IPS DF 6.9 (cell line): ENCODE results near the gene ALDH1A2.

ENCODE experiments used
- DNase-seq: peaks from one replicate; pipeline ENCODE4 v3.0.0-alpha.2; 2013; ENCODE audit warnings: low read depth, low spot score
- H3K27ac ChIP-seq: one replicate; pipeline ENCODE4 v1.5.1; 2013; ENCODE audit warnings: low read length, control low read depth
- H3K27me3 ChIP-seq: 2 replicates; pipeline ENCODE4 v1.6.1; 2013; ENCODE audit warnings: mild to moderate bottlenecking, low read length; ENCODE audit not compliant: control insufficient read depth, insufficient read depth
- H3K36me3 ChIP-seq: 2 replicates; pipeline ENCODE4 v1.6.1; 2013; ENCODE audit warnings: low read length; ENCODE audit not compliant: control insufficient read depth, insufficient read depth
- H3K4me1 ChIP-seq: 2 replicates; pipeline ENCODE4 v1.6.1; 2013; ENCODE audit warnings: low read length; ENCODE audit not compliant: control insufficient read depth, insufficient read depth
- H3K4me3 ChIP-seq: 2 replicates; pipeline ENCODE4 v1.5.1; 2013; ENCODE audit warnings: mild to moderate bottlenecking, low read length
- H3K9me3 ChIP-seq: 2 replicates; pipeline ENCODE4 v1.6.1; 2013; ENCODE audit warnings: low read length, inconsistent platforms; ENCODE audit not compliant: control insufficient read depth, insufficient read depth
- WGBS: extraction: QIAGEN DNeasy Blood & Tissue Kit; methylation state at CpG from one replicate; pipeline ENCODE4 v1.1.7; 2013; ENCODE audit warnings: mixed read lengths, missing lambda C conversion rate; ENCODE audit not compliant: insufficient read length, insufficient coverage; 5-methylcytosine and 5-hydroxymethylcytosine counted together

The ALDH1A2 gene

DNA sequence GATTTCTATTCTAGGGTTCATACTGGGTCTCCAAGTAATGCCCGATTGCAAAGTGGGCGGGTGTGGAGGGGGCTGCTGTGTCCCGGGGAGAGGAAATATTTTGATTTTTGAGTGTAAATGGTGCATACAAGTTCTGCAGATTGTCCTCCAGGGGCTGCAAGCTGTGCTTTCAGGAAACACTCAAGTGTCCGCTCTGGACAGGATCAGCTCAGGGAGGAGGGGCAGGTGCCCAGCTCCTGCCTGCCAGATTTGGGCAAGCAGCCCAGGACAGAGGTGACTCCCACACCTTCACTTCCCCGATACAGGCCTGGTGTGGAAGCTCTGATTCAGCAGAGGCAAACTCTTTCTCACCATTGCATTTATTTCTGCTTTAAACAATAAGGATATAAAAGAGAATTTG is 142.7 kb downstream of the ALDH1A2 start:
- Histone ChIP-seq H3K9me3 (no peaks in the 10 kb centered on the region), H3K27ac (no peak overlapping the region), H3K36me3 (no peaks in the 10 kb centered on the region), H3K4me1 (no peaks in the 10 kb centered on the region), H3K27me3 (no peaks in the 10 kb centered on the region), H3K4me3 (no peak overlapping the region)
- WGBS, result no CpG with 5 or more reads among the region's 5 CpGs
- no peak for DNase-seq

DNA sequence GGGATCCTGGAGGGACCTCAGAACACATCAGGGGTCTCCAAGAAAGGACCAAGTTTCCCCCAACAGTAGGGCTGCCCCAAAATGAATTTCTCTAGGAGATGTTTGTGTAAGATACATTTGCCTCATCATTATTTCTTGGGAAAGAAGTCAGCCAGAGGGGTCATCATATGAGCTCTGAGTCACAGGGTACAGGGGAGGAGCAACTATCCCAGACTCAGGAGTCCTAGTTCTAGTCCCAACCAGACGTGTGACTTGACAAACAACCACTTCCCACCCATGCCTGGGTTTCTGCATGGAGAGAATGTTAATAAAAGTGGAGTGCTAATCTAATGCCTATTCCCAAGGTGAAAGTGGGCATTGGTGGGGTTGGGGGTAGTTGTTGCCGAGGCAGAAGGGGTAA is 144.1 kb downstream of the ALDH1A2 start:
- no peaks in the 10 kb centered on the region for H3K27me3 ChIP-seq
- no peaks in the 10 kb centered on the region for H3K36me3 ChIP-seq
- no peaks in the 10 kb centered on the region for H3K9me3 ChIP-seq
- no peak overlapping the region for H3K27ac ChIP-seq
- H3K4me1 ChIP-seq, result no peaks in the 10 kb centered on the region
- DNase-seq, result no peak
- no CpG with 5 or more reads among the region's 2 CpGs for WGBS
- H3K4me3 ChIP-seq, result no peak overlapping the region

DNA sequence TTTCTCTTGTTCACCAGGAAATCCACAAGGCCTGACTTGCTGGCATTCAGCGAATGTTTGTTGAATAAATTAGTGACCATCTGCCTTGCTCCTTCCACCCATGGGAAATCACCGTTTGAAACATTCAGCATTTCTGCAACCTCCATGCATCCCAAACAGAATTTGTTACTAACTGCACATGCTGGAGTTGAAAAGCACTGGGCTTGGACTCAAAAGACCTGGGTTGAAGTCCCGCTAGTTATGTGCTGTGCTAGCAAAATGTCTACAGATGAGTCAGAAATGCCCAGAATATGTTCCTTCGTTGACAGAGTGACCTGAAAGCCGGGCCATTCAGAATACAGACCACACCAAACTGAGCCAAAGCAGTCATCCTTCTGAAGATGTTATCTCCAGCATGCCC is 144.6 kb downstream of the ALDH1A2 start:
- WGBS, result no CpG with 5 or more reads among the region's 5 CpGs
- DNase-seq, result no peak
- no peak overlapping the region for H3K4me3 ChIP-seq
- H3K36me3 ChIP-seq, result no peaks in the 10 kb centered on the region
- H3K4me1 ChIP-seq, result no peaks in the 10 kb centered on the region
- H3K27ac ChIP-seq, result no peak overlapping the region
- no peaks in the 10 kb centered on the region for H3K9me3 ChIP-seq
- H3K27me3 ChIP-seq, result no peaks in the 10 kb centered on the region

DNA sequence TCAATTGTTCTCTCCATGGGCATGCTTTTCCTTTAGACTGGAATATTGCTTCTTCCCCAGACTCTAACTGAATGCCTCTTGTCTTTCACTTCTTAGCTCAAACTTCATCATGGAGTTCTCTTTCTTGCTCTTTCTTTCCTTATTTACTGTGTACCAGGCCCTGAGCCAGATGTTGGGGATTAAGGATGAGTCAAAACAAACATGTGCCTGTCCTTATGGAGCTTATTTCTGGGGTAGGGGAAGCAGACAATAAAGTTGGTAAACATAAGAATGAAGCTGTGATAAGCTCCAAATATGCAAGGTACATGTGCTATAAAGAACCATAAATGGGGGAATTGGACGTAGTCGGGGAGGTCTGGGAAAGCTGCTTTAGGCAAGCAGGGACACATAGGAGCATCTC is 145.8 kb downstream of the ALDH1A2 start:
- Histone ChIP-seq H3K27me3 (no peaks in the 10 kb centered on the region), H3K9me3 (no peaks in the 10 kb centered on the region), H3K4me3 (no peak overlapping the region), H3K27ac (no peak overlapping the region), H3K4me1 (no peaks in the 10 kb centered on the region), H3K36me3 (no peaks in the 10 kb centered on the region)
- WGBS, result no CpG with 5 or more reads among the region's 2 CpGs
- DNase-seq, result no peak

DNA sequence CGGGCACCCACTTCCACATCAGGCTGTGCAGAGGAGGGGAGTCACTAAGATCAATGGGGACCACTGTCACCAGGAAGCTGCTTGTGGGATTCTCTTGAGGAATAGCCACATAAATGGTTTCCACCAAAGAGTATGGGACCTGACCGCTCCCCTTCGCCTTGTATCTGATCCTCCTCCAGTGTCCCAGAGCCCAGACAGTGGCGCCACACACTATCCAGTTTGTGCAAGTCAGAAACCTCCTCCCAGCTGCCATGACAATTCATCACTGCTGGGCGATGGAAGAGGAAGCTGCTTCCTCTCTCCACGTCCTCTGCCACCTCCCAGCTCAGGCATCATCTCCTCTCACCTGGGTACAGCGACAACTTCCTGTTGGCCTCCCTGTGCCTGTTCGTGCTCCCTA is 147.5 kb downstream of the ALDH1A2 start:
- no peak overlapping the region for H3K4me3 ChIP-seq
- no peaks in the 10 kb centered on the region for H3K4me1 ChIP-seq
- H3K27me3 ChIP-seq, result no peaks in the 10 kb centered on the region
- H3K27ac ChIP-seq, result no peak overlapping the region
- no peaks in the 10 kb centered on the region for H3K9me3 ChIP-seq
- DNase-seq, result no peak
- H3K36me3 ChIP-seq, result no peaks in the 10 kb centered on the region
- no CpG with 5 or more reads among the region's 8 CpGs for WGBS

DNA sequence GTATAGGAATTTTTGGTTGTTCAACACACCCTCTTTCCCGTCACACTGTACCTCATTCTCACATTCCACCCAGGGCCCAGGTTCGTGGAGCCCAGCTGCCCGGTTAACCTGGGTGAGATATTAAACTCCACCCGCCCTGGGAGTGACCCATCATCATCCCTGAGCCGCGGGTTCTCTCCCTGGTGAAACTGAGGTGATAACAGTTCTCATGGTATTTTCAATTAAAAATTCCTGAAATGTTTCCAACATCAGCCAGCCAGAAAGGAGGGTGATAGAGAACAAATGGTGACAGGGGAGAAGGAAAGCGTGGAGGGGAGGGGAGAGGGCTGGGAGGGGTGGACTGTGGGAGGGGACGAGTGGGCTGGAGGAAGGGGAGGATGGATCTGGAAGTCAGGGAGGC is 148.8 kb downstream of the ALDH1A2 start:
- no peaks in the 10 kb centered on the region for H3K36me3 ChIP-seq
- H3K27me3 ChIP-seq, result no peaks in the 10 kb centered on the region
- DNase-seq, result no peak
- H3K27ac ChIP-seq, result no peak overlapping the region
- H3K4me3 ChIP-seq, result no peak overlapping the region
- no CpG with 5 or more reads among the region's 8 CpGs for WGBS
- H3K4me1 ChIP-seq, result no peaks in the 10 kb centered on the region
- no peaks in the 10 kb centered on the region for H3K9me3 ChIP-seq

DNA sequence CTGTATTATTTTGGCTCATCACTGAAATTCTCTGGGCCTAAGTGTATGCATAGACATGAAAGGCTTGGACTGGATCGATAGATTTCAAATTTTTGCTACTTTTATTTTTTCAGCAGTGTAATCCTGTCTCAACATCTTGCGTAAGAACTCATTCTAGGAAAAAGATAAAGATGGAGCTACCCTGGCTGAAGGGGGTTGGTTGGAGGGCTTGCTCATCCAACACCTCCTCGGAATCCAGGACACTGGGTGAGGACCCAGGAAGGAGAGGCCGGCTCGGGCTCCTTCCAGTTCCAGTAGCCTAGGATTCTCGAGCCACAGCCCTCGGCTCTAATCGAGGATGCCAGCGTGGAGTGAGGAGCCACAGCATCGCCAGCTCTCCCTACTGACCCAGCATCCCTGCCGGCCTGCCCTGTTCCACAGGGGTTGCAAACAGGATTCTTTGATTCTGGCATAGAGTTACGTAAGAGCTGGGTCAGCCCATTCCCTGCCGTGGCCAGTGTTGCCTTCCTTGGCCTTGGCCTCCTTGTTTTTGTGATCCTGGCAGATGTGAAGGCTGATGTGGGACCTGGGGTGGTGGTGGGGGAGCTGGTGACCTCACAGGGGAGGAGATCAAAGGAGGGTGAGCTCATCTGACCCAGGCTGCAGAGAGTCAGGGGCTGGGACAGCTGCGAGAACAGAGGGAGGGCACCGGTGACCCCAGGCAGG is 149.5 kb downstream of the ALDH1A2 start:
- H3K36me3 ChIP-seq, result no peaks in the 10 kb centered on the region
- no peaks in the 10 kb centered on the region for H3K4me1 ChIP-seq
- no peak overlapping the region for H3K27ac ChIP-seq
- H3K9me3 ChIP-seq, result no peaks in the 10 kb centered on the region
- no peaks in the 10 kb centered on the region for H3K27me3 ChIP-seq
- WGBS, result no CpG with 5 or more reads among the region's 15 CpGs
- no peak overlapping the region for H3K4me3 ChIP-seq
- DNase-seq, result no peak

DNA sequence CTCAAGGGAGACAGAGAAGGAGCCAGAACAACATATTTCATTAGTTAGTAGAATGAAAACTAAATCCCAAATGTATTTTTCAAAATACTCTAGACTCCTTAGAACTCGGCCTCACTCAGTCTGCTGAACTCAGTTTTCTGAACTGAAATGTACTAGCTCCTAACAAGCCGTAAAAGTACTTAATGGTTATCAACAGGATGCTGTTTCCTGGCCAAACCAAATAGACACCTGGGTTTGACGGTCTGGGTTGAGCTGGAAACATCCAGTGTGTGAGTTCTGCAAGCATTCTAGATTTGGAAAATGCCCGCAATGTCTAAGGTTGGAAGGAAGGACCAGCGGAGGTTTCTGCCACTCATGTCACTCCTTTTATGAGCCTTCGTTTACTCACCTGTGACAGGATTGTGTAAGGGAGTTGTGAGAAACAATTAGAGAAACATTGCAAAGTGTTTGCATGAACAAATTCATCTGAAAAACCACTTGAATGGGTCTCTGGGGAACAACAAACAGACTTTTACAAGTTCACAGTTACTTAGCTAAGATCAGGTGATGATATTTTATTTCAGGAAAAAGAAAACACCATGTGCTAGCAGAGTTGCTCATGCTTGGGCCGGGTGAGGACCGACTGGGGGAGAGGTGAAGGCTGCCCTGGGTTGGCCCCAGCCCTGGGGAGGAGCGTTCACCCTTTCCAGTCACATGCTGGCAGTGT is 151.0 kb downstream of the ALDH1A2 start:
- H3K4me1 ChIP-seq, result no peaks in the 10 kb centered on the region
- no peaks in the 10 kb centered on the region for H3K36me3 ChIP-seq
- H3K27ac ChIP-seq, result no peak overlapping the region
- no peak for DNase-seq
- no CpG with 5 or more reads among the region's 9 CpGs for WGBS
- no peaks in the 10 kb centered on the region for H3K9me3 ChIP-seq
- no peaks in the 10 kb centered on the region for H3K27me3 ChIP-seq
- no peak overlapping the region for H3K4me3 ChIP-seq

DNA sequence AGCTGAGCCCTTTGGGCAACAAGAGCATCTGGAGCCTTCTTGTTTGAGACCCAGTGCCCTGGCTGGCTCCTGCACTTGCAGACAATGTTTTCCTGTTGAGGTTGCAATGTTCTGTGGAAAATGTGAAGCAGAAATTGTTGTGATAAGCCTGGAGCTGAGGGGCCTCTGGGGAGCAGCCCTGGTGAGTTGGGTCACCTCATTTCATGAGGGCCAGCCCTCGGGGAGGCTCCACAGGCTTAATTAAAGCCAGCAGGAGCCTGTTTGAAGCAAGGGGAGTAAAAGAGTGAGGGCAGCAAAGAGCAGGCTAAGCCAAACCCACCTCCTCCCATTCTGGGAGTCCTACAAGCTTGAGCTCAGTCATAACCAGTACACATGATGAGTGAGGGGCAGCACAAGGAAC is 154.3 kb downstream of the ALDH1A2 start:
- DNase-seq, result no peak
- H3K9me3 ChIP-seq, result no peaks in the 10 kb centered on the region
- WGBS, result no CpG with 5 or more reads among the region's 1 CpG
- no peaks in the 10 kb centered on the region for H3K27me3 ChIP-seq
- H3K36me3 ChIP-seq, result no peaks in the 10 kb centered on the region
- no peak overlapping the region for H3K4me3 ChIP-seq
- H3K4me1 ChIP-seq, result no peaks in the 10 kb centered on the region; the same call in 1 of the 2 replicates
- no peak overlapping the region for H3K27ac ChIP-seq

DNA sequence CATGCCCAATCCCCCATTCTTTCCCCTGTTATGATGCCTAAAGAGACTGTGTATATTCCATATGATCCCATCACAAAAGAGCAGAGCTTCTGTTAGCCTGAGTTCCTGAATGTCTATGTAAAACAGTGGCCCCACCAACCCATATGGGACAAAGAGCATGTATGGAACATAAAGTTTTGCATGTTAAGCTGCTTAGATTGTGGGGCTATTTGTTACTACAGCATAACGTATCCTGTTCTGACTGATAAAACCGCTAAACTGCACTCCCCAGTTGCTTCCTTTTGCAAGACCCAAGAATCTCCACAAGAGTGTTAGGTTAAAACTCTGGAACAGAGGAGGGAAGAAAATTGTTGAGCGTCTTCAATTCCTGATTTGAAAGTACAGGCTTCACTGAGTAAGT is 154.8 kb downstream of the ALDH1A2 start:
- H3K9me3 ChIP-seq, result no peaks in the 10 kb centered on the region
- H3K27me3 ChIP-seq, result no peaks in the 10 kb centered on the region
- no peak overlapping the region for H3K4me3 ChIP-seq
- no CpG with 5 or more reads among the region's 3 CpGs for WGBS
- no peaks in the 10 kb centered on the region for H3K36me3 ChIP-seq
- no peak for DNase-seq
- no peaks in the 10 kb centered on the region; the same call in 1 of the 2 replicates for H3K4me1 ChIP-seq
- H3K27ac ChIP-seq, result no peak overlapping the region

DNA sequence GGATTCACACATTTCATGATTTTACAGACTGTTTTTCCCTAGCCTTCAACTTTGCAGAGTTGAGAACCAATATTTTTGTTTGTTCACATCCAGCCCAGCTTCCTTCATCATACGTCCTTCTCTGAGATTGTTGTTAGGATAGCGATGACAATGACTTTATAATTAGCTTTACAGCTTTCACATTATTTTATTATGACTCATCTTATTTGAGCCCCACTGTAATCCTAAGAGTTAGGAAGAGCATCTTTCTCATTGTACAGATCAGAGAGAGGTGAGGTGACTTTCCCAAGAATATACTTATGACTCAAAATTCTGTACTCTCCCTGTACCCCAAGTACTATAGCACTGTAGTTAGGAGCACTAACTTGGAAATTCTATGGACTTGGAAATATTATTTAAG is 156.1 kb downstream of the ALDH1A2 start:
- Histone ChIP-seq H3K27me3 (no peaks in the 10 kb centered on the region), H3K4me1 (no peaks in the 10 kb centered on the region; the same call in 1 of the 2 replicates), H3K27ac (no peak overlapping the region), H3K36me3 (no peaks in the 10 kb centered on the region), H3K9me3 (no peaks in the 10 kb centered on the region), H3K4me3 (no peak overlapping the region)
- DNase-seq, result no peak
- WGBS, result no CpG with 5 or more reads among the region's 2 CpGs
